HEK293T (cell line): ENCODE results near the gene KLF7.

Source experiments
- CTCF ChIA-PET: fragments of 350-600 bp; formaldehyde crosslinking; extraction: SDS; loops from one replicate; lab custom pipeline; 2021; ENCODE audit warnings: antibody characterized with exemption, inconsistent platforms; lab: Yijun Ruan, JAX
- POLR2A ChIA-PET: fragments of 350-600 bp; formaldehyde crosslinking; extraction: SDS; loops from one replicate; lab custom pipeline; 2020; ENCODE audit warnings: antibody characterized with exemption, inconsistent platforms; lab: Yijun Ruan, JAX
- DNase-seq: peaks from one replicate; pipeline ENCODE4 v3.0.0; 2012; ENCODE audit warnings: mixed read lengths; ENCODE audit errors: extremely low spot score
- ARNT ChIP-seq: fragments of 450-650 bp; IDR thresholded peaks from 2 replicates; pipeline ENCODE4 v1.6.1; 2017; ENCODE audit warnings: mild to moderate bottlenecking
- BHLHE40 ChIP-seq: fragments of 450-650 bp; IDR thresholded peaks from 2 replicates; pipeline ENCODE4 v1.6.1; 2016; ENCODE audit warnings: mild to moderate bottlenecking, moderate library complexity, borderline replicate concordance
- CTBP1 ChIP-seq: fragments of 450-650 bp; IDR thresholded peaks from 2 replicates; pipeline ENCODE4 v1.6.1; 2016; ENCODE audit warnings: borderline replicate concordance
- ELF4 ChIP-seq: fragments of 450-650 bp; IDR thresholded peaks from 2 replicates; pipeline ENCODE4 v1.6.1; 2017; ENCODE audit warnings: antibody characterized with exemption
- FOXA1 ChIP-seq: fragments of 450-650 bp; IDR thresholded peaks from 2 replicates; pipeline ENCODE4 v1.6.1; 2016; ENCODE audit warnings: mild to moderate bottlenecking
- FOXK2 ChIP-seq: fragments of 450-650 bp; IDR thresholded peaks from 2 replicates; pipeline ENCODE4 v1.6.1; 2016; ENCODE audit warnings: mild to moderate bottlenecking
- FOXM1 ChIP-seq: fragments of 450-650 bp; IDR thresholded peaks from 2 replicates; pipeline ENCODE4 v1.6.1; 2017; ENCODE audit warnings: mild to moderate bottlenecking, borderline replicate concordance
- HDGF ChIP-seq: fragments of 450-650 bp; IDR thresholded peaks from 2 replicates; pipeline ENCODE4 v1.6.1; 2017; ENCODE audit warnings: antibody characterized with exemption, borderline replicate concordance
- L3MBTL2 ChIP-seq: fragments of 450-650 bp; conservative IDR thresholded peaks from 2 replicates; pipeline ENCODE4 v1.6.1; 2016; ENCODE audit warnings: mild to moderate bottlenecking
- LEF1 ChIP-seq: fragments of 450-650 bp; IDR thresholded peaks from 2 replicates; pipeline ENCODE4 v1.6.1; 2017; ENCODE audit warnings: mild to moderate bottlenecking, borderline replicate concordance
- NFRKB ChIP-seq: fragments of 450-650 bp; IDR thresholded peaks from 2 replicates; pipeline ENCODE4 v1.6.1; 2016; ENCODE audit warnings: mild to moderate bottlenecking, moderate library complexity
- PKNOX1 ChIP-seq: fragments of 450-650 bp; IDR thresholded peaks from 2 replicates; pipeline ENCODE4 v1.6.1; 2016
- SP1 ChIP-seq: fragments of 450-650 bp; IDR thresholded peaks from 2 replicates; pipeline ENCODE4 v1.6.1; 2017
- SUZ12 ChIP-seq: fragments of 450-650 bp; IDR thresholded peaks from 2 replicates; pipeline ENCODE4 v1.6.1; 2016; ENCODE audit warnings: mild to moderate bottlenecking
- TARDBP ChIP-seq: fragments of 450-650 bp; IDR thresholded peaks from 2 replicates; pipeline ENCODE4 v1.6.1; 2016
- ZNF384 ChIP-seq: fragments of 450-650 bp; IDR thresholded peaks from 2 replicates; pipeline ENCODE4 v1.6.1; 2016

KLF7 gene

GRCh38 chr2:207091928-207092327 is 73.8 kb downstream of the KLF7 start:
- DNase-seq = no peak
- TF ChIP-seq SUZ12 (no peak), FOXM1 (no peak), PKNOX1 (no peak), SP1 (no peak), NFRKB (no peak), ZNF384 (no peak), TARDBP (no peak), HDGF (no peak), L3MBTL2 (no peak), CTBP1 (no peak), FOXA1 (no peak), LEF1 (no peak), BHLHE40 (no peak), ELF4 (no peak), ARNT (no peak)
- CTCF ChIA-PET = no interaction called here
- POLR2A ChIA-PET = no interaction called here

GRCh38 chr2:207091176-207091575 is 74.6 kb downstream of the KLF7 start:
- ChIA-PET POLR2A (no interaction called here), CTCF (no interaction called here)
- TF ChIP-seq L3MBTL2 (no peak), FOXK2 (no peak), SP1 (no peak), FOXM1 (no peak), ARNT (no peak)
- DNase-seq = no peak

DNA sequence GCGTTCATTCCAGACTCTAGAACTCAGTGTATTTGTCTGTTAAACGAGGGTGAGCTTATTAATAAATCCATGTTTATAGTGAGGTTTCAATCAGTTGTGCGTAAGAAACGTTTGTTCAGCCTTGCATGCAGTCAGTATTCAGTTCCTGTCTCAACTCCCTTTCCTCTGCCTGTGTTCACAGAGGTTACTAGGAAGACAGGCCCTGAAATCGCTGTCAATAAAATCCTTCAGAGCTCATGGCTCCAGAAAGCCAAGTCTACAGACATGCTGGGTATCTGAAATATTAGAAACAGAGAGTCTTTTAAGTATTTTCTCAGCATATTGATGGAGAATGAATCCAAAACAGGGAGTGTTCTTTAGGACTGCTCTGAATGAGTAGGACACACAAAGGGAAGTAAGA is 75.4 kb downstream of the KLF7 start:
- POLR2A ChIA-PET = no interaction called here
- no peak for DNase-seq
- TF ChIP-seq FOXM1 (no peak), NFRKB (no peak), LEF1 (no peak), CTBP1 (no peak), HDGF (no peak), SP1 (no peak), TARDBP (no peak), ZNF384 (no peak), FOXK2 (no peak), ELF4 (no peak), L3MBTL2 (no peak), FOXA1 (no peak), SUZ12 (no peak), PKNOX1 (no peak), ARNT (no peak), BHLHE40 (no peak)
- CTCF ChIA-PET = no interaction called here

GRCh38 chr2:207088839-207089238 is 76.9 kb downstream of the KLF7 start:
- DNase-seq = no peak
- CTCF ChIA-PET = no interaction called here
- TF ChIP-seq ARNT (no peak), L3MBTL2 (no peak), ELF4 (no peak), BHLHE40 (no peak), PKNOX1 (no peak), FOXK2 (no peak), FOXA1 (no peak), CTBP1 (no peak), HDGF (no peak), SUZ12 (no peak), ZNF384 (no peak), LEF1 (no peak), TARDBP (no peak), FOXM1 (no peak)
- POLR2A ChIA-PET = no interaction called here

DNA sequence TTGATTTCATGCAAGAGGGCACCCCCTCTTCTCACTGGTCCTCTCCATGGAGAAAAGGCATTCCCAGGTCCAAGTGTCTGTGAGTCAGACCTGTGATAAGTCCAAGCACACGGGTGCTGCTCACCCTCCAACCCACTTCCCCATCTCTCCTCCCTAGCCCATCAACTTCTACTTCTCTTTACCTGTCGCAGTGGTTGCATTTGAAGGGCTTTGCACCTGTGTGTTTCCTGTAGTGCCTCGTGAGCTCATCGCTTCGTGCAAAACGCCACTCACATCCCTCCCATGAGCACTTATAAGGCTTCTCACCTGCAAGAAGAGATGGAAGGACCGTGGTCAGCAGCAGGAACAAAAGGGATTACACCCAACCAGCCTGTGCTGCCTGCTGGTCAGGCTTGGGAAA is 77.5 kb downstream of the KLF7 start:
- TF ChIP-seq CTBP1 = no peak
- TF ChIP-seq ELF4 = no peak
- no peak for TF ChIP-seq SP1
- no peak for TF ChIP-seq HDGF
- no peak for TF ChIP-seq FOXK2
- no peak for TF ChIP-seq ZNF384
- no peak for TF ChIP-seq PKNOX1
- TF ChIP-seq FOXM1 = no peak
- no peak for TF ChIP-seq BHLHE40
- no peak for TF ChIP-seq L3MBTL2
- no peak for DNase-seq
- ChIA-PET POLR2A (no interaction called here), CTCF (no interaction called here)
